Activated T-cell treated with anti-CD3 and anti-CD28 coated beads, Interleukin-2, amount 50 U/mL, for 72 hours (primary cell): ENCODE results near the gene FOXP1. TPM values are rescaled to one million over a fixed set of nuclear protein-coding genes. Genes with fewer than 3 reads are reported as not detected.

Experiments
- ATAC-seq, 2 donors: fragments of 150-1000 bp; cut with Tn5 transposase; replicated peaks in 1 of 2; 2 replicates each; pipeline ENCODE4 v1.10.0; 2021; ENCODE audit warnings: moderate library complexity in 2 of 2, mild to moderate bottlenecking in 1 of 2
- DNase-seq, 2 donors: peaks; one replicate each; pipeline ENCODE4 v3.0.0; 2021 to 2022; ENCODE audit warnings: mixed read lengths in 1 of 2
- H3K27ac Mint-ChIP-seq: one replicate; pipeline ENCODE4 v1.8.0; 2022; ENCODE audit warnings: mild to moderate bottlenecking, moderate library complexity, mixed read lengths
- H3K27me3 Mint-ChIP-seq: one replicate; pipeline ENCODE4 v1.8.0; 2022; ENCODE audit warnings: low read depth, mixed read lengths
- H3K36me3 Mint-ChIP-seq, 2 donors: one replicate each; pipeline ENCODE4 v1.8.0; 2022; ENCODE audit warnings: mixed read lengths in 2 of 2, mild to moderate bottlenecking in 1 of 2; ENCODE audit not compliant: insufficient read depth in 2 of 2
- H3K4me1 Mint-ChIP-seq: one replicate; pipeline ENCODE4 v1.8.0; 2022; ENCODE audit warnings: low read depth, mixed read lengths
- H3K4me3 Mint-ChIP-seq, 2 donors: one replicate each; pipeline ENCODE4 v1.8.0; 2022; ENCODE audit warnings: mild to moderate bottlenecking in 2 of 2, mixed read lengths in 2 of 2, moderate library complexity in 2 of 2
- H3K9me3 Mint-ChIP-seq, 2 donors: one replicate each; pipeline ENCODE4 v1.8.0; 2022; ENCODE audit warnings: mixed read lengths in 2 of 2
- total RNA-seq, 2 donors: library from RNA; stranded (reverse); gene quantifications; one replicate each; pipeline ENCODE4 v1.2.3, GENCODE V29; 2022

The FOXP1 gene
- total RNA-seq, 2 donors from 2014 or later = 124 to 156 TPM

- peak overlapping the region; percentile 23 for H3K27ac Mint-ChIP-seq
- H3K4me1 Mint-ChIP-seq = peaks cover 64% of the 10 kb centered on the region
- peaks cover 0 to 4% of the 10 kb centered on the region in 2 donors for H3K36me3 Mint-ChIP-seq
- no peaks in the 10 kb centered on the region for H3K9me3 Mint-ChIP-seq
- DNase-seq (peak; percentile 49 to 56), ATAC-seq (peak; percentile 18 to 29)
- no peaks in the 10 kb centered on the region for H3K27me3 Mint-ChIP-seq
- H3K4me3 Mint-ChIP-seq = peak overlapping the region; percentile 44 to 48
Measured at GRCh38 chr3:71355862-71356261, 227.7 kb downstream of the FOXP1 start.

- DNase-seq (no peak), ATAC-seq (no peak)
- Mint-ChIP-seq H3K27ac (no peak overlapping the region), H3K27me3 (no peaks in the 10 kb centered on the region), H3K9me3 (no peaks in the 10 kb centered on the region), H3K4me1 (peaks cover 64% of the 10 kb centered on the region), H3K4me3 (peak overlapping the region; percentile 41 to 59), H3K36me3 (peaks cover 0 to 4% of the 10 kb centered on the region in 2 donors)
Measured at GRCh38 chr3:71355037-71355436, 228.5 kb downstream of the FOXP1 start.

GRCh38 chr3:71351403-71352149 is 232.0 kb downstream of the FOXP1 start:
- ATAC-seq = no peak
- H3K4me1 Mint-ChIP-seq = peaks cover 52% of the 10 kb centered on the region
- no peak overlapping the region for H3K4me3 Mint-ChIP-seq
- peaks cover 0 to 4% of the 10 kb centered on the region in 2 donors for H3K36me3 Mint-ChIP-seq
- H3K27me3 Mint-ChIP-seq = no peaks in the 10 kb centered on the region
- no peaks in the 10 kb centered on the region for H3K9me3 Mint-ChIP-seq
- no peak for DNase-seq
- no peak overlapping the region for H3K27ac Mint-ChIP-seq

- DNase-seq = no peak
- Mint-ChIP-seq H3K27me3 (no peaks in the 10 kb centered on the region), H3K4me1 (peaks cover 47% of the 10 kb centered on the region)
Measured at GRCh38 chr3:71350998-71351397, 232.5 kb downstream of the FOXP1 start.

GRCh38 chr3:71348831-71349230 is 234.7 kb downstream of the FOXP1 start:
- no peaks in the 10 kb centered on the region for H3K9me3 Mint-ChIP-seq
- H3K4me1 Mint-ChIP-seq = peaks cover 35% of the 10 kb centered on the region
- peaks cover 0 to 6% of the 10 kb centered on the region in 2 donors for H3K36me3 Mint-ChIP-seq
- no peak for DNase-seq
- no peak overlapping the region for H3K4me3 Mint-ChIP-seq
- ATAC-seq = no peak
- H3K27me3 Mint-ChIP-seq = no peaks in the 10 kb centered on the region
- no peak overlapping the region for H3K27ac Mint-ChIP-seq

More at GRCh38 chr3:71350998-71351397, 232.5 kb downstream of the FOXP1 start:
- Mint-ChIP-seq H3K36me3 (peaks cover 0 to 4% of the 10 kb centered on the region in 2 donors), H3K9me3 (no peaks in the 10 kb centered on the region), H3K27ac (no peak overlapping the region), H3K4me3 (no peak overlapping the region)
- ATAC-seq = no peak

GRCh38 chr3:71348001-71348632 is 235.4 kb downstream of the FOXP1 start:
- Mint-ChIP-seq H3K4me1 (peaks cover 40% of the 10 kb centered on the region), H3K27ac (peak overlapping the region; percentile 38)
- DNase-seq = no peak

GRCh38 chr3:71346061-71346460 is 237.5 kb downstream of the FOXP1 start:
- Mint-ChIP-seq H3K9me3 (no peaks in the 10 kb centered on the region), H3K27ac (no peak overlapping the region), H3K4me3 (no peak overlapping the region), H3K4me1 (peaks cover 39% of the 10 kb centered on the region), H3K36me3 (peaks cover 0 to 13% of the 10 kb centered on the region in 2 donors), H3K27me3 (no peaks in the 10 kb centered on the region)
- DNase-seq (no peak), ATAC-seq (no peak)

More at GRCh38 chr3:71348001-71348632, 235.4 kb downstream of the FOXP1 start:
- Mint-ChIP-seq H3K27me3 (no peaks in the 10 kb centered on the region), H3K4me3 (peak overlapping the region; percentile 29 to 53), H3K36me3 (peaks cover 0 to 6% of the 10 kb centered on the region in 2 donors), H3K9me3 (no peaks in the 10 kb centered on the region)
- ATAC-seq = no peak

GRCh38 chr3:71345429-71346040 is 238.0 kb downstream of the FOXP1 start:
- ATAC-seq (no peak), DNase-seq (no peak)
- H3K27ac Mint-ChIP-seq = no peak overlapping the region
- H3K36me3 Mint-ChIP-seq = peaks cover 0 to 17% of the 10 kb centered on the region in 2 donors
- H3K4me3 Mint-ChIP-seq = no peak overlapping the region
- H3K9me3 Mint-ChIP-seq = peaks cover 0 to 4% of the 10 kb centered on the region in 2 donors
- H3K27me3 Mint-ChIP-seq = no peaks in the 10 kb centered on the region
- peaks cover 34% of the 10 kb centered on the region for H3K4me1 Mint-ChIP-seq

- ATAC-seq (no peak), DNase-seq (no peak)
- Mint-ChIP-seq H3K4me1 (peaks cover 17% of the 10 kb centered on the region), H3K4me3 (no peak overlapping the region), H3K9me3 (peaks cover 0 to 4% of the 10 kb centered on the region in 2 donors), H3K27ac (no peak overlapping the region), H3K36me3 (peaks cover 0 to 17% of the 10 kb centered on the region in 2 donors), H3K27me3 (no peaks in the 10 kb centered on the region)
Measured at GRCh38 chr3:71341721-71342120, 241.8 kb downstream of the FOXP1 start.

- Mint-ChIP-seq H3K9me3 (peaks cover 0 to 4% of the 10 kb centered on the region in 2 donors), H3K4me1 (peaks cover 24% of the 10 kb centered on the region), H3K27me3 (no peaks in the 10 kb centered on the region), H3K36me3 (peaks cover 0 to 11% of the 10 kb centered on the region in 2 donors), H3K27ac (no peak overlapping the region), H3K4me3 (no peak overlapping the region)
- no peak for ATAC-seq
- DNase-seq = no peak
Measured at GRCh38 chr3:71339049-71339448, 244.5 kb downstream of the FOXP1 start.

- H3K36me3 Mint-ChIP-seq = peaks cover 12 to 25% of the 10 kb centered on the region in 2 donors
- ATAC-seq (no peak), DNase-seq (no peak)
- peaks cover 0 to 1% of the 10 kb centered on the region in 2 donors for H3K9me3 Mint-ChIP-seq
- H3K27me3 Mint-ChIP-seq = no peaks in the 10 kb centered on the region
- peaks cover 46% of the 10 kb centered on the region for H3K4me1 Mint-ChIP-seq
- no peak overlapping the region for H3K4me3 Mint-ChIP-seq
- no peak overlapping the region for H3K27ac Mint-ChIP-seq
Measured at GRCh38 chr3:71332813-71333212, 250.7 kb downstream of the FOXP1 start.

GRCh38 chr3:71330909-71331308 is 252.6 kb downstream of the FOXP1 start:
- Mint-ChIP-seq H3K27me3 (no peaks in the 10 kb centered on the region), H3K36me3 (peaks cover 12 to 25% of the 10 kb centered on the region in 2 donors), H3K4me1 (peaks cover 39% of the 10 kb centered on the region), H3K27ac (no peak overlapping the region), H3K4me3 (no peak overlapping the region), H3K9me3 (peaks cover 0 to 1% of the 10 kb centered on the region in 2 donors)
- DNase-seq (no peak), ATAC-seq (no peak)

GRCh38 chr3:71330505-71330904 is 253.0 kb downstream of the FOXP1 start:
- no peak overlapping the region for H3K27ac Mint-ChIP-seq
- peaks cover 39% of the 10 kb centered on the region for H3K4me1 Mint-ChIP-seq
- H3K4me3 Mint-ChIP-seq = no peak overlapping the region
- H3K27me3 Mint-ChIP-seq = no peaks in the 10 kb centered on the region
- DNase-seq = no peak
- ATAC-seq = no peak
- H3K9me3 Mint-ChIP-seq = peaks cover 0 to 1% of the 10 kb centered on the region in 2 donors
- H3K36me3 Mint-ChIP-seq = peaks cover 12 to 25% of the 10 kb centered on the region in 2 donors
